GM19043 (cell line): ENCODE results near the gene NEURL3.
"Not testable (repeated sequence)": the region's sequence is repeated elsewhere in the genome, so short reads cannot be mapped to it uniquely, and the experiment has no call there.

Source experiments
- ATAC-seq: cut with Tn5 transposase; IDR thresholded peaks from one replicate; pipeline ENCODE4 v1.9.1; 2021; ENCODE audit warnings: low read depth; ENCODE audit not compliant: unreplicated experiment

Gene NEURL3

GRCh38 chr2:96494188-96494587 is 11.0 kb downstream of the NEURL3 start:
- no peak for ATAC-seq

- ATAC-seq: no peak
These were observed 12.1 kb downstream of the NEURL3 start for GRCh38 chr2:96493072-96493471.

DNA sequence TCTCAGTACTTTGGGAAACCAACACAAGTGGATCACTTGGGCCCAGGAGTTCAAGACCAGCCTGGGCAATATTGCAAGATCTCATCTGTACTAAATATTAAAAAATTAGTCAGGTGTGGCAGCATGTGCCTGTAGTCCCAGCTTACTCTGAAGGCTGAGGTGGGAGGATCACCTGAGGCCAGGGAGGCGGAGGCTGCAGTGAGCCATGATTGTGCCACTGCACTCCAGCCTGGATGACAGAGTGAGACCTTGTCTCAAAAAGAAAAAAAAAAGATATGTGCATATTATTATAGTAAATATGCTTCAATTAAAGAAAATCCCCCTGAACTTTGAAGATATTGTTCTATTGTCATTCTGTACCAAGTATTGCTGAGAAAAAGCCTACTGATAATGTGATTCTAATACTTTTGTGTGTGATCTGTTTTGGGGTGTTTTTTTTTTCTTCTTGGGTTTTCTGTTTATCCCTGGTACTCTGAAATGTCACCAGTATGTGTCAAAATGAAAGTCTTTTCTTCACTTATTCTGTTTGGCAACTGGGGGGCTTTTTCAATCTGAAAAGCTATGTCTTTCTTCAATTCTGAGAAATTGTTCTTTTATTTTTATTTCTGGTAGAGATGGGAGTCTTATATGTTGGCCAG is 13.2 kb downstream of the NEURL3 start:
- ATAC-seq: no peak

GRCh38 chr2:96489663-96490062 is 15.5 kb downstream of the NEURL3 start:
- ATAC-seq: no peak

DNA sequence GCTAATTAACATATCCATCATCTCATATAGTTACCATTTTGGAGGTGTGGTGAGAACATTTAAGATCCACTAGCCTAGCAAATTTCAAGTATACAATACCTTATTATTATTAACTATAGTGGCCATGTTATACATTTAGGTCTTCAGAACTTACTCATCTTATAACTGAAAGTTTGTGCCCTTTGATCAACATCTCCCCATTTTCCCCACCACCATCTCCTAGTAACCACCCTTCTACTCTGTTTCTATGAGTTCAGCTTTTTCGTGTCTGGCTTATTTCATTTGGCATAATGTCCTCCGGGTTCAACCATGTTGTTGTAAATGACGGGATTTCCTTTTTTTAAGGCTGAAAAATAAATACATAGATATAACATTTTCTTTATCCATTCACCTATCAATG is 15.9 kb downstream of the NEURL3 start:
- ATAC-seq: no peak

DNA sequence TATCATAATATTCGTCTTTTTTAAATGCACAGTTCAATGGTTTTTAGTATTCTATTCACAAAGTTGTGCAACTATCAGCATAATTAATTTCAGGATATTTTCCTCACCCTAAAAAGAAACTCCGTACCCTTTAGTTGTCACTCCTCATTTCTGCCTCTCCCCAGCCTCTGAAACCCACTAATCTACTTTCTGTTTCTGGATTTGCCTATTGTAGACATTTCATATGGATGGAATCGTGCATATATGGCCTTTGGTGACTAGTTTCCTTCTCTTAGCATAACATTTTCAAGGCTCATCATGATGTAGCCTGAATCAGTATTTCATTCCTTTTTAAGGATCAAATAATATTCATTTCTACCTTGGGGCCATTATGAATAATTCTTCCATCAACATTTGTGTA is 18.5 kb downstream of the NEURL3 start:
- ATAC-seq: no peak

DNA sequence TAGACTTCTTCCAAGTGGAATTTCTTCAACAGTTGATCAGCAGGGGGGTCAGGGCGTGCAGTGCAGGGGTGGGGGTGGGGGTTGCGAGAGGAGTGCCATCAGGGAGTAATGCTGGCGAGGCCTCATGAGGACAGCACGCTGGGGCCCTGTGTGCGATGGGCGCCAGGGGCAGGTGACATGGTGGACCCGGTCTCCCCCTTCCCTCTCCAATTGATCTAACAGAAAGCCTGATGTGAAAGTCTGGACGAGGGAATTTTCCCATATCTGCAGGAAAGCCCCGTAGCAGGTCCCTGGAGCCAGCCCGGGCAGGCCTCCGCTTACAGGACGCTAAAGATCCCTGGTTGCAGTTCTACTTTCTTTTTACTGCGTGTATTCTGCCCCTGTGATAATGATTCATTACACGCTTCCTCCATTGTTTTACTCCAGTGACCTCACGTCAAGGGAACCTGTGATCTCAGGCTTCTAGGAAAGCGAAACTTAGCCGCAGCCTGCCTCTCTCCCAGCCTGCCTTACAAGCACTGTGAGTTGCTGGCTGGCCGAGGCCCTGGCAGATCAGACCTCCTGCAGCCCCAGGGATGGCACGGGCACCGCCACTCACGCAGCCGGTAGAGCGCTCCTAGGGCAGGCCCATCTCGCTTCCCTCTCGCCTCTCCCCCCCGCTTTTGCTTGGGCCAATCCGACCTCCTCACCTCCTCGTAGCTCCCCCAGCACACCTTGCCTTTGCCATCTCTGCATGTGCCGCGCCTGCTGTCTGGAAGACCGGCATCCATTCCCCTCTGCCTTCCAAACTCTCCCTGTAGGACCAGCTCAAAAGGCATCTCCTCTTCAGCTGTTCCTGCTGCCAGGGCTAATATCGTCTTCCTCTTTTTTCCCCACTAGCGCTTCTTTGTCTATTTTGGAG is 19.2 kb downstream of the NEURL3 start:
- ATAC-seq: peak; percentile 91

DNA sequence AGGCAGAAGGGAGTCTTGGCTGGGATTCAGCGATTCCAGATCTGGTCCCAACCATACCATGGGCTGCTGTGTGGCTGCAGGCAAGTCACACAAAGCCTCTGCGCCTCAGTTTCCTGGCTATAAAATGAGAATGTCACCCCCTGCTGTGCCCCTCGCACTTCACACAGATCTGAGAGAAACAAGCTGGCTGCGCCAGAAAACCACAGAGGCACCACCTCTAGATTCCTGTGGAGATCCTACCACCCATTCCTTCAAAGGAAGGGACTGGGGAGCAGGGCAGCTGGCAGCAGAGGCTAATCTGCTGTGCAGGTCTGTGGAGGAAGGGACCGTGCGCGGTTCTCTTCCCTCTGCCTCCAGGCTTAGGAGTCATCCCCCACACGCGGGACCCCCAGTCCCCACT is 19.8 kb downstream of the NEURL3 start:
- no peak for ATAC-seq

DNA sequence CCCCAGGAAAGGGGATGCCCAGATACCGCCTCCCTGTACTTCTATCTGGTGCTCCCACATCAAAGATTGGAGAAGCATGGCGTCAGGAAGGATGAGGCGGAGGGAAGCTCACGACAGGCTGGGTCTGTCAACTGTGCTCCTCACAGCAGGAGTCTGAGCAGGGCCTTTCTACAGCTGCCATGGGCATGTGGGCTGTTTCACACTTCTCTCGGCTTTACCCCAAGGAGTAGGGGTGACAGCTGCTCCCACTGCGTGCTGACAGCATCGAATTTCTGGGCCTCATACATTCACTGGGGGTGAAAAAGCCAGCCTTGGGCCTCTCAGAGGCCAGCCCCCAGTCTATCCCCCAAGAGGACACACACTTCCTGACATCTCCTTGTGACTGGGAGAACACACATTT is 21.1 kb downstream of the NEURL3 start:
- ATAC-seq: no peak

- no peak for ATAC-seq
These were observed 27.7 kb downstream of the NEURL3 start for GRCh38 chr2:96477458-96477857.

DNA sequence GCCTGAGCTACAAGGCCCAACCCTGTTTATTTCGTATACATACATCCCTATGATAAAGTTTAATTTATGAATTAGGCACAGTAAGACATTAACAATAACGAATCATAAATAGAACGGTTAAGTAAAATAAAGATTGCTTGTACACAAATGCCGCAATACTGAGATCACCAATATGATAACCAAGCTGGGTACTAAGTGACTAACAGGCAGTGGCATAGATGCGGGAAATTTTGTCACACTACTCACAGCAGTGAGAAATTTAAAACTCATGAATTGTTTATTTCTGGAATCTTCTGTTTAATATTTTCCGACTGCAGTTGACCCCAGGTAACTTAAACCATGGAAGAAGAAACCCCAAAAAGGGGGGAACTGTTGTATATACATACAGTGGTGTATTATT is 33.4 kb downstream of the NEURL3 start:
- ATAC-seq: no peak

DNA sequence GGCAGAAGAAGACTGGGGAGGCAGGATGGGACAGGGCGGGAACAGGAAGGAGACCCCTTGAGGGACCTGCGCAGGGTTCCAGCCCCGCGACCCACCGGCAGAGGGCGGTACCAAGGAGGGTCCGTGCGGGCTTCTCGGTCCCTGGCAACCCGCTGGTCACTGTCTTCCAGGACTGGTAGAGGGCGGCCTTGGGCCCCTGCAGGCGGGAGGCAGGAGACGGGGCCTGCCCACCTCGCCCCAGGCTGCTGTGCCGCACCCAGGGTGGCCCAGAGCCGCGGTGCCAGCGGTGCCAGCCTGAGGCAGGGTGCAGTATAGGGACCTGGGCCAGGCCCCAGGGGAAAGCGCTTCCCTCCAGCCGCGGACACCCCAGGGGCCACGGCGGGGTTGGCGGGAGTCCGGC is 34.5 kb downstream of the NEURL3 start:
- ATAC-seq: no peak

GRCh38 chr2:96470109-96470508 is 35.0 kb downstream of the NEURL3 start:
- ATAC-seq: no peak

DNA sequence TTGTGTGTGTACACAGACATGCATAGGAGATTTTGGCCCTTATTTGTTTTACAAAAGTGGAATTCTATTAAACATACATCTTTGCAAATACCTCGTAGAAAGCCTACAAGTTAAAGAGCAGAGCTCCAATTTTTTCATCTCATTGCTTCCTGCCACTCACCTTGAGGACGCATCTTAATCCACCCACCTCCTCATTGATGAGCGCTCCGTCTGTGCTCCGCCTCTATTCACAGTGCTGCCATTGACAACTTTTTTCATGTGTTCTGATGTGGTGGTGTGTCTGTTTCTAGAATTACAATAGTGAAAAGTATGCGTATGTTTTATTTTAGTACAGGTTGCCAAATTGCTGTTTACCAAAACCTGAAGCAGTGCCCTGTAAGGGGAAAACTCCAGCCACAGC is 36.3 kb downstream of the NEURL3 start:
- no peak for ATAC-seq

GRCh38 chr2:96464651-96465050 is 40.5 kb downstream of the NEURL3 start:
- ATAC-seq: no peak

- no peak for ATAC-seq
These were observed 41.1 kb downstream of the NEURL3 start for GRCh38 chr2:96464061-96464460.

DNA sequence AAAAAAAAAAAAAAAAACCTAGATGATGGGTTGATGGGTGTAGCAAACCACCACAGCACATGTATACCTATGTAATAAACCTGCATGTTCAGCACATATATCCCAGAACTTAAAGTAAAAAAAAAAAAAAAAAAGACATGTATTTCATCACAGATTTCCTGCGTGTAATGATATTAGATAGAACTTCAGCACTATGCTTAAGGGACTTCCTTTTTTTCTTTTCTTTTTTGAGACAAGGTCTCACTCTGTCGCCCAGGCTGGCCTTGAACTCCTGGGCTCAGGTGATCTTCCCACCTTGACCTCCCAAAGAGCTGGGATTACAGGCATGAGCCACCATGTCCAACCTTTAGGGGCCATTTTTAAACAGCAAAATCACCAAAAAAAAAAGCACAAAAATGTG is 42.0 kb downstream of the NEURL3 start:
- no peak for ATAC-seq

DNA sequence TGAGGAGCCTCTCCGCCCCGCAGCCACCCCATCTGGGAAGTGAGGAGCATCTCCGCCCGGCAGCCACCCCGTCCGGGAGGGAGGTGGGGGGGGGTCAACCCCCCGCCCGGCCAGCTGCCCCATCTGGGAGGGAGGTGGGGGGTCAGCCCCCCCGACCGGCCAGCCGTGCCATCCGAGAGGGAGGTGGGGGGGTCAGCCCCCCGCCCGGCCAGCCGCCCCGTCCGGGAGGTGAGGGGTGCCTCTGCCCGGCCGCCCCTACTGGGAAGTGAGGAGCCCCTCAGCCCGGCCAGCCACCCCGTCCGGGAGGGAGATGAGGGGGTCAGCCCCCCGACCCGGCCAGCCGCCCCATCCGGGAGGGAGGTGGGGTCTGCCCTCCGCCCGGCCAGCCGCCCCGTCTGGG is 43.5 kb downstream of the NEURL3 start:
- not testable (repeated sequence) for ATAC-seq

DNA sequence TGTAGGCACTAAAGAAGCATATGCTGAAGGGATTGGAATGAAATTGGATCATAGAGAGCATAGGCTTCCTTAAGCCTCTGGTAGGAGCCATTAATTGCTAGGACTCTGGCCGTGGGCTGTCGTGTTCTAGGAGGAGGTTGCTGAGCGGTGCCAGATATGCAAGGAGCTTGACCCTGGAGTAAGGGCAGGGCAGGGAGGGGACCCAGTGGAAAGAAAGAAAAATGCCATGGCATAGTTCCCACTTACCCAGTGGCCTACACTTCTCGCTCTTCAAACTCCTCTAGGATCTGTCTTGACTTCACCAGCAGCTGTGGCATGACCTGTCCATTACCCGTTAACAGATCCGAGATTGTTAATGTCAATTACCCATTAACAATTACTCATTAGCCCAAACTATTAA is 53.1 kb downstream of the NEURL3 start:
- ATAC-seq: no peak

- no peak for ATAC-seq
These were observed 55.5 kb downstream of the NEURL3 start for GRCh38 chr2:96449637-96450036.

DNA sequence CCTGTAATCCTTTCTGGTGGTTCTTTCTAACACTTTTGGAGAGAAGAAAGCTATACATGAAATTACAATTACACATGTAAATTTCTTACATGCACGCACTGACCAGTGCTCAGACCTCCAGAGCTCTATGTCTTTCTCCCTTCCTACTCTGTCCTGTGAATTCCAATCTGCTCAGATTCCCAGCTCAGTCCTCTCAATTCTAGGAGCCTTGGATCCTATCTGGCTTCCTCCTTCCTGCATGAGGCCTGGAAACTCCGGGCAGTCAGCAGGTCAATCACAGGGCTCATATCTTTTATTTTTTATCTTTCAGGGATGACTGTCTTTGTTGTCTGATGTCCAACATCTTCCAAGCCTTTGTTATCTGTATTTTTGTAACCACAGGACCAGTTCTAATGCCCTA is 56.0 kb downstream of the NEURL3 start:
- ATAC-seq: no peak

GRCh38 chr2:96447726-96448125 is 57.4 kb downstream of the NEURL3 start:
- no peak for ATAC-seq
